ENCODE measurements around the gene TEX2. TPM values are rescaled to one million over a fixed set of nuclear protein-coding genes. Genes with fewer than 3 reads are reported as not detected.
A peak's percentile ranks its signal among the peaks of the same experiment; 100 is the strongest.

The TEX2 gene
- polyA plus RNA-seq, 3 donors: 6.5 to 8.7 (median 7.8) TPM

- H2AFZ ChIP-seq (ENCODE audit: insufficient read depth, low read depth, low read length, poor library complexity, severe bottlenecking): no peak overlapping the region
- H3K9ac ChIP-seq (ENCODE audit: insufficient read depth, low read length, poor library complexity, severe bottlenecking): no peak overlapping the region
- H3K36me3 ChIP-seq (replicated peaks in 1 of 2; ENCODE audit: control insufficient read depth in 1 of 2, insufficient read depth in 2 of 2, low read length in 2 of 2): no peaks in the 10 kb centered on the region
- intact Hi-C loops (cut with micrococcal nuclease): no loop called here
- no peaks in the 10 kb centered on the region for H3K9me3 ChIP-seq (replicated peaks in 1 of 2; ENCODE audit: control insufficient read depth in 1 of 2, insufficient read depth in 1 of 2, low read length in 2 of 2)
- no peak overlapping the region for H3K4me3 ChIP-seq (replicated peaks in 1 of 3; ENCODE audit: low read depth in 2 of 3, low read length in 3 of 3)
- peaks cover 14 to 26% of the 10 kb centered on the region in 2 donors for H3K36me3 Mint-ChIP-seq
- H3K27me3 Mint-ChIP-seq (ENCODE audit: low read depth in 3 of 3): no peaks in the 10 kb centered on the region
- peaks cover 18% of the 10 kb centered on the region for H3K4me1 Mint-ChIP-seq
- no peak overlapping the region for H3K4me2 ChIP-seq (replicated peaks; ENCODE audit: extremely low read depth, low read length, poor library complexity, severe bottlenecking)
- no peak for DNase-seq
- H3K4me3 Mint-ChIP-seq: no peak overlapping the region
- H3K27ac Mint-ChIP-seq: peak overlapping the region in 2 of 7 donors; percentile 23 to 66
- H3K9me3 Mint-ChIP-seq: no peaks in the 10 kb centered on the region
- peaks cover 11% of the 10 kb centered on the region for H4K20me1 ChIP-seq (ENCODE audit: insufficient read depth, low read length)
- WGBS (ENCODE audit: insufficient coverage): 98% methylated on average over 5 of the region's 5 CpGs
- peaks cover 100% of the 10 kb centered on the region for H3K79me2 ChIP-seq (ENCODE audit: insufficient read depth, low read length)
- no peak overlapping the region for H3K27ac ChIP-seq (ENCODE audit: low read depth in 1 of 2, low read length in 2 of 2)
- peaks cover 3 to 12% of the 10 kb centered on the region in 2 donors for H3K4me1 ChIP-seq (ENCODE audit: control insufficient read depth in 1 of 2, insufficient read depth in 2 of 2, low read length in 2 of 2)
- H3K27me3 ChIP-seq (ENCODE audit: control insufficient read depth in 2 of 2, insufficient read depth in 2 of 2, low read length in 2 of 2): no peaks in the 10 kb centered on the region
- TF ChIP-seq CTCF (IDR thresholded peaks at IDR 0.05): no peak
These were observed 18.9 kb downstream of the TEX2 start for GRCh38 chr17:64244165-64244564.

- intact Hi-C loops (cut with micrococcal nuclease): no loop called here
These were observed 19.7 kb downstream of the TEX2 start for GRCh38 chr17:64243340-64243739.

More at GRCh38 chr17:64243340-64243739, 19.7 kb downstream of the TEX2 start:
- H3K36me3 ChIP-seq (replicated peaks in 1 of 2; ENCODE audit: control insufficient read depth in 1 of 2, insufficient read depth in 2 of 2, low read length in 2 of 2): no peaks in the 10 kb centered on the region
- no peak overlapping the region for H3K4me3 ChIP-seq (replicated peaks in 1 of 3; ENCODE audit: low read depth in 2 of 3, low read length in 3 of 3)
- H3K9me3 ChIP-seq (replicated peaks in 1 of 2; ENCODE audit: control insufficient read depth in 1 of 2, insufficient read depth in 1 of 2, low read length in 2 of 2): no peaks in the 10 kb centered on the region
- peaks cover 21% of the 10 kb centered on the region for H3K4me1 Mint-ChIP-seq
- no peak for DNase-seq
- no peaks in the 10 kb centered on the region for H3K9me3 Mint-ChIP-seq
- WGBS (ENCODE audit: insufficient coverage): 100% methylated on average over 1 of the region's 2 CpGs
- H3K27ac Mint-ChIP-seq: peak overlapping the region in 1 of 7 donors; percentile 63
- peaks cover 12 to 26% of the 10 kb centered on the region in 2 donors for H3K36me3 Mint-ChIP-seq
- peaks cover 3 to 12% of the 10 kb centered on the region in 2 donors for H3K4me1 ChIP-seq (ENCODE audit: control insufficient read depth in 1 of 2, insufficient read depth in 2 of 2, low read length in 2 of 2)
- H3K27me3 ChIP-seq (ENCODE audit: control insufficient read depth in 2 of 2, insufficient read depth in 2 of 2, low read length in 2 of 2): no peaks in the 10 kb centered on the region
- H3K4me2 ChIP-seq (replicated peaks; ENCODE audit: extremely low read depth, low read length, poor library complexity, severe bottlenecking): no peak overlapping the region
- H3K9ac ChIP-seq (ENCODE audit: insufficient read depth, low read length, poor library complexity, severe bottlenecking): no peak overlapping the region
- H4K20me1 ChIP-seq (ENCODE audit: insufficient read depth, low read length): peaks cover 6% of the 10 kb centered on the region
- no peak overlapping the region for H3K27ac ChIP-seq (ENCODE audit: low read depth in 1 of 2, low read length in 2 of 2)
- H3K4me3 Mint-ChIP-seq: no peak overlapping the region
- H3K79me2 ChIP-seq (ENCODE audit: insufficient read depth, low read length): peaks cover 100% of the 10 kb centered on the region
- H2AFZ ChIP-seq (ENCODE audit: insufficient read depth, low read depth, low read length, poor library complexity, severe bottlenecking): no peak overlapping the region
- no peak for TF ChIP-seq CTCF (IDR thresholded peaks at IDR 0.05)
- no peaks in the 10 kb centered on the region for H3K27me3 Mint-ChIP-seq (ENCODE audit: low read depth in 3 of 3)

All from CD14-positive monocyte (primary cell).